Calu3 (cell line): ENCODE measurements around the gene S100A14. TPM values are rescaled to one million over a fixed set of nuclear protein-coding genes. Genes with fewer than 3 reads are reported as not detected.
A peak's percentile ranks its signal among the peaks of the same experiment; 100 is the strongest.

ENCODE experiments used
- BruUV-seq: library from RNA; stranded (reverse); fragments of 400-500 nt; replicated peaks from 2 replicates; lab custom pipeline; 2021; lab: Mats Ljungman, UMichigan
- CTCF ChIA-PET: fragments of 300-600 bp; sonication (Branson Sonifier 250); formaldehyde crosslinking; loops from one replicate; lab custom pipeline; 2022; ENCODE audit warnings: antibody characterized with exemption; lab: Charles Lee
- DNase-seq: peaks from one replicate; pipeline ENCODE4 v3.0.0; 2022
- H3K27ac Mint-ChIP-seq: one replicate; pipeline ENCODE4 v1.8.0; 2022; ENCODE audit warnings: mixed read lengths; ENCODE audit not compliant: unreplicated experiment
- H3K27me3 Mint-ChIP-seq: one replicate; pipeline ENCODE4 v1.8.0; 2022; ENCODE audit warnings: mixed read lengths; ENCODE audit not compliant: unreplicated experiment
- H3K36me3 Mint-ChIP-seq: one replicate; pipeline ENCODE4 v1.8.0; 2022; ENCODE audit warnings: mild to moderate bottlenecking, moderate library complexity, mixed read lengths; ENCODE audit not compliant: insufficient read depth, unreplicated experiment
- H3K4me1 Mint-ChIP-seq: one replicate; pipeline ENCODE4 v1.8.0; 2022; ENCODE audit warnings: mild to moderate bottlenecking, low read depth, mixed read lengths; ENCODE audit not compliant: unreplicated experiment
- H3K4me3 Mint-ChIP-seq: one replicate; pipeline ENCODE4 v1.8.0; 2022; ENCODE audit warnings: mild to moderate bottlenecking, low read depth, moderate library complexity, mixed read lengths; ENCODE audit not compliant: unreplicated experiment
- H3K9me3 Mint-ChIP-seq: one replicate; pipeline ENCODE4 v1.8.0; 2022; ENCODE audit warnings: low read depth, mixed read lengths; ENCODE audit not compliant: unreplicated experiment
- intact Hi-C: fragments of 100-400 bp; cut with micrococcal nuclease; formaldehyde crosslinking; loops from one replicate; pipeline ENCODE4 v1.10.0; 2022; ENCODE audit not compliant: unreplicated experiment
- total RNA-seq: library from RNA; stranded (reverse); gene quantifications from 2 replicates; pipeline ENCODE4 v1.2.3, GENCODE V29; 2022
- TF ChIP-seq, protein P1 (sequence below): fragments of 200-600 bp; IDR thresholded peaks from one replicate; pipeline ENCODE4 v1.8.0; 2022; ENCODE audit warnings: antibody characterized with exemption; ENCODE audit not compliant: unreplicated experiment

Gene S100A14
- total RNA-seq, 1 experiment from 2014 or later, result 74.6 TPM

GRCh38 chr1:153572569-153573015 lies 43.5 kb downstream of the S100A14 start:
- peak overlapping the region; percentile 28 for H3K4me3 Mint-ChIP-seq
- peaks cover 64% of the 10 kb centered on the region for H3K4me1 Mint-ChIP-seq
- no TSS peak for BruUV-seq
- H3K27me3 Mint-ChIP-seq, result no peaks in the 10 kb centered on the region
- no peaks in the 10 kb centered on the region for H3K9me3 Mint-ChIP-seq
- CTCF ChIA-PET, result interaction anchor here (0.6 to 2.3 kb wide), 20 partner anchors 13 to 217 kb away, joined by 3 to 44 read pairs (median 6); partner anchors contain the start of genes CHTOP, ILF2, INTS3 and S100A13
- peak overlapping the region; percentile 73 for H3K27ac Mint-ChIP-seq
- DNase-seq, result peak; percentile 92
- peaks cover 21% of the 10 kb centered on the region for H3K36me3 Mint-ChIP-seq
- TF ChIP-seq, protein P1, sequence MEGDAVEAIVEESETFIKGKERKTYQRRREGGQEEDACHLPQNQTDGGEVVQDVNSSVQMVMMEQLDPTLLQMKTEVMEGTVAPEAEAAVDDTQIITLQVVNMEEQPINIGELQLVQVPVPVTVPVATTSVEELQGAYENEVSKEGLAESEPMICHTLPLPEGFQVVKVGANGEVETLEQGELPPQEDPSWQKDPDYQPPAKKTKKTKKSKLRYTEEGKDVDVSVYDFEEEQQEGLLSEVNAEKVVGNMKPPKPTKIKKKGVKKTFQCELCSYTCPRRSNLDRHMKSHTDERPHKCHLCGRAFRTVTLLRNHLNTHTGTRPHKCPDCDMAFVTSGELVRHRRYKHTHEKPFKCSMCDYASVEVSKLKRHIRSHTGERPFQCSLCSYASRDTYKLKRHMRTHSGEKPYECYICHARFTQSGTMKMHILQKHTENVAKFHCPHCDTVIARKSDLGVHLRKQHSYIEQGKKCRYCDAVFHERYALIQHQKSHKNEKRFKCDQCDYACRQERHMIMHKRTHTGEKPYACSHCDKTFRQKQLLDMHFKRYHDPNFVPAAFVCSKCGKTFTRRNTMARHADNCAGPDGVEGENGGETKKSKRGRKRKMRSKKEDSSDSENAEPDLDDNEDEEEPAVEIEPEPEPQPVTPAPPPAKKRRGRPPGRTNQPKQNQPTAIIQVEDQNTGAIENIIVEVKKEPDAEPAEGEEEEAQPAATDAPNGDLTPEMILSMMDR, result peak; percentile 79
- intact Hi-C loops, result loop anchor here (1.0 to 5.0 kb wide), 7 partner anchors 36 to 177 kb away; partner anchors contain the start of genes CHTOP, ILF2, S100A13 and S100A14

GRCh38 chr1:153571706-153572105 lies 44.4 kb downstream of the S100A14 start:
- intact Hi-C loops, result loop anchor here (1.0 to 5.0 kb wide), 7 partner anchors 37 to 178 kb away; partner anchors contain the start of genes CHTOP, ILF2, S100A13 and S100A14
- TF ChIP-seq, protein P1, result no peak
- no peaks in the 10 kb centered on the region for H3K9me3 Mint-ChIP-seq
- no peak overlapping the region for H3K4me3 Mint-ChIP-seq
- no peaks in the 10 kb centered on the region for H3K27me3 Mint-ChIP-seq
- CTCF ChIA-PET, result interaction anchor here (0.7 to 2.3 kb wide), 13 partner anchors 27 to 156 kb away, joined by 3 to 44 read pairs (median 7); partner anchors contain the start of genes CHTOP, ILF2, INTS3 and S100A13
- H3K4me1 Mint-ChIP-seq, result peaks cover 64% of the 10 kb centered on the region
- peak overlapping the region; percentile 73 for H3K27ac Mint-ChIP-seq
- BruUV-seq, result no TSS peak
- no peak for DNase-seq
- peaks cover 29% of the 10 kb centered on the region for H3K36me3 Mint-ChIP-seq

GRCh38 chr1:153570874-153571273 lies 45.3 kb downstream of the S100A14 start:
- Mint-ChIP-seq H3K27ac (peak overlapping the region; percentile 10), H3K9me3 (no peaks in the 10 kb centered on the region), H3K27me3 (no peaks in the 10 kb centered on the region), H3K4me1 (peaks cover 70% of the 10 kb centered on the region), H3K4me3 (no peak overlapping the region), H3K36me3 (peaks cover 38% of the 10 kb centered on the region)
- DNase-seq, result no peak
- no TSS peak for BruUV-seq
- intact Hi-C loops, result loop anchor here (5.0 kb wide), 1 partner anchor 101 kb away; the partner anchor contains the start of gene ILF2
- TF ChIP-seq, protein P1, result no peak
- CTCF ChIA-PET, result interaction anchor here (0.7 to 2.2 kb wide), 6 partner anchors 38 to 1916 kb away, joined by 3 to 8 read pairs (median 4); no protein-coding TSS in a partner anchor

DNA sequence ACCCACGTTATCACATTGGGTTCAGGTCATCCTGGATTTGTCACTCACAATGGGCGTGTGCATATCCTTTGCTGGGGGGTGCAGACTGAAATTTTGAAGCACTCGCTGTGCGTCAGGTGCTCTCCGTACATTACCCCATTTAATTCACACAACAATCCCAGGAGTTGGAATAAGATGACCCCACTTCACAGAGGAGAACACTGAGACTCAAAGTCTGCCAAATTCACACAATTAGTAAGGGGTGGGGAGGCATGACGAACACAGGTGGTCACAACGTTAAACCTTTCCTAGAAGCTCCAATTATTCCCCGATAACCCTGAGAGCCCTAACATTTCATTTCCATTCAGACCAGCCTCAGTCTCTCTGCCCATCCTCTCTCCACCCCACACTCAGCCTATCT lies 46.7 kb downstream of the S100A14 start:
- H3K4me1 Mint-ChIP-seq, result peaks cover 80% of the 10 kb centered on the region
- intact Hi-C loops, result loop anchor here (5.0 kb wide), 1 partner anchor 217 kb away; no protein-coding TSS in a partner anchor
- no peaks in the 10 kb centered on the region for H3K27me3 Mint-ChIP-seq
- DNase-seq, result no peak
- BruUV-seq, result no TSS peak
- peak overlapping the region; percentile 96 for H3K27ac Mint-ChIP-seq
- no peaks in the 10 kb centered on the region for H3K9me3 Mint-ChIP-seq
- TF ChIP-seq, protein P1, result no peak
- H3K4me3 Mint-ChIP-seq, result no peak overlapping the region
- CTCF ChIA-PET, result interaction anchor here (0.6 to 2.4 kb wide), 3 partner anchors 14 to 65 kb away, joined by 3 to 117 read pairs (median 4); partner anchors contain the start of genes CHTOP and S100A6
- H3K36me3 Mint-ChIP-seq, result peaks cover 46% of the 10 kb centered on the region
